ENCODE data around the gene TMEM176B. TPM values are rescaled to one million over a fixed set of nuclear protein-coding genes. Genes with fewer than 3 reads are reported as not detected.
A peak's percentile ranks its signal among the peaks of the same experiment; 100 is the strongest.
"Not testable (repeated sequence)": the region's sequence is repeated elsewhere in the genome, so short reads cannot be mapped to it uniquely, and the experiment has no call there.

TMEM176B gene
- total RNA-seq, 2 donors from 2014 or later = 173 to 355 TPM

GRCh38 chr7:150824379-150825177, 24.4 kb upstream of the TMEM176B start:
- ATAC-seq (no peak), DNase-seq (no peak)
- intact Hi-C loops (cut with DNase I, micrococcal nuclease) = no loop called here

GRCh38 chr7:150823484-150824126, 23.4 kb upstream of the TMEM176B start:
- DNase-seq = no peak
- ATAC-seq = no peak
- intact Hi-C loops (cut with DNase I, micrococcal nuclease) = no loop called here

- DNase-seq = no peak
- intact Hi-C loops (cut with DNase I, micrococcal nuclease) = no loop called here
- no peak for ATAC-seq
Observed at GRCh38 chr7:150823043-150823442, 22.9 kb upstream of the TMEM176B start.

- no peak for DNase-seq
- intact Hi-C loops (cut with DNase I, micrococcal nuclease) = no loop called here
- ATAC-seq = no peak
Observed at GRCh38 chr7:150820578-150821198, 20.5 kb upstream of the TMEM176B start.

- DNase-seq (no peak), ATAC-seq (no peak)
- intact Hi-C loops (cut with DNase I, micrococcal nuclease) = no loop called here
Observed at GRCh38 chr7:150820148-150820547, 20.0 kb upstream of the TMEM176B start.

- DNase-seq (no peak), ATAC-seq (no peak)
- intact Hi-C loops (cut with DNase I, micrococcal nuclease) = no loop called here
Observed at GRCh38 chr7:150818971-150819370, 18.8 kb upstream of the TMEM176B start.

- ATAC-seq (peak; percentile 93), DNase-seq (no peak)
- intact Hi-C loops (cut with DNase I, micrococcal nuclease) = no loop called here
Observed at GRCh38 chr7:150814328-150815001, 14.3 kb upstream of the TMEM176B start.

- ATAC-seq; intact Hi-C loops (cut with DNase I, micrococcal nuclease): not testable (repeated sequence)
- DNase-seq = peak; percentile 66 to 85
Observed at GRCh38 chr7:150807616-150808438, 7.7 kb upstream of the TMEM176B start.

- intact Hi-C loops (cut with DNase I, micrococcal nuclease) = no loop called here
- ATAC-seq (no peak), DNase-seq (no peak)
Observed at GRCh38 chr7:150806863-150807262, 6.7 kb upstream of the TMEM176B start.

- no peak for ATAC-seq
- intact Hi-C loops (cut with DNase I, micrococcal nuclease) = no loop called here
Observed at GRCh38 chr7:150806454-150806853, 6.3 kb upstream of the TMEM176B start.

GRCh38 chr7:150805864-150806263, 5.7 kb upstream of the TMEM176B start:
- intact Hi-C loops (cut with DNase I, micrococcal nuclease) = no loop called here
- ATAC-seq = no peak
- DNase-seq = no peak

More at GRCh38 chr7:150806454-150806853, 6.3 kb upstream of the TMEM176B start:
- DNase-seq = no peak

GRCh38 chr7:150804802-150805201, 4.6 kb upstream of the TMEM176B start:
- DNase-seq (no peak), ATAC-seq (no peak)
- intact Hi-C loops (cut with DNase I, micrococcal nuclease) = no loop called here

- DNase-seq (peak; percentile 55 to 64), ATAC-seq (peak; percentile 69)
Observed at GRCh38 chr7:150803161-150803860, 3.1 kb upstream of the TMEM176B start.

GRCh38 chr7:150801946-150802771, 2.0 kb upstream of the TMEM176B start:
- DNase-seq = peak in 1 of 2 donors; percentile 40
- intact Hi-C loops (cut with DNase I, micrococcal nuclease) = no loop called here
- peak; percentile 15 for ATAC-seq

More at GRCh38 chr7:150803161-150803860, 3.1 kb upstream of the TMEM176B start:
- intact Hi-C loops (cut with DNase I, micrococcal nuclease) = no loop called here

GRCh38 chr7:150801242-150801945, 1.2 kb upstream of the TMEM176B start:
- no peak for ATAC-seq
- peak in 1 of 2 donors; percentile 41 for DNase-seq
- intact Hi-C loops (cut with DNase I, micrococcal nuclease) = no loop called here

- DNase-seq (peak; percentile 62 to 65), ATAC-seq (peak; percentile 54)
- intact Hi-C loops (cut with DNase I, micrococcal nuclease) = no loop called here
Observed at GRCh38 chr7:150800581-150801241, 547 bp upstream of the TMEM176B start, which contains the start of gene TMEM176A. TMEM176A (plus strand) TSS chr7:150800769; CDS start chr7:150801551, 782 bp downstream.

All from left colon (tissue), 2 donors.